K562 (cell line): ENCODE measurements around the gene MINDY4.

Experiments used
- FOXK2 ChIP-seq, 2 experiments: fragments of 450-650 bp; IDR thresholded peaks in 1 of 2; conservative IDR thresholded peaks in 1 of 2; 2 replicates each; pipeline ENCODE4 v1.6.1; 2016; ENCODE audit warnings: low read depth in 2 of 2, mild to moderate bottlenecking in 1 of 2
- SMC3 ChIP-seq: conservative IDR thresholded peaks from 2 replicates; pipeline ENCODE4 v1.6.1; 2011; ENCODE audit warnings: low read depth, low read length, improper control_type of control experiment; ENCODE audit not compliant: insufficient read depth
- ZNF23 ChIP-seq: fragments of 250-450 bp; sonication (Bioruptor Pico); IDR thresholded peaks from 2 replicates; pipeline ENCODE4 v1.4.0; 2020; ENCODE audit warnings: mild to moderate bottlenecking
- TF ChIP-seq, protein P1 (sequence below): sonication (generic); formaldehyde crosslinking; IDR thresholded peaks from 2 replicates; pipeline ENCODE4 v1.8.1; 2023; ENCODE audit warnings: mild to moderate bottlenecking, missing genetic modification reagents
- TF ChIP-seq, protein P2 (sequence below): fragments of 250-450 bp; sonication (Bioruptor Pico); IDR thresholded peaks from 2 replicates; pipeline ENCODE4 v1.5.1; 2021; ENCODE audit warnings: mild to moderate bottlenecking

DNA sequence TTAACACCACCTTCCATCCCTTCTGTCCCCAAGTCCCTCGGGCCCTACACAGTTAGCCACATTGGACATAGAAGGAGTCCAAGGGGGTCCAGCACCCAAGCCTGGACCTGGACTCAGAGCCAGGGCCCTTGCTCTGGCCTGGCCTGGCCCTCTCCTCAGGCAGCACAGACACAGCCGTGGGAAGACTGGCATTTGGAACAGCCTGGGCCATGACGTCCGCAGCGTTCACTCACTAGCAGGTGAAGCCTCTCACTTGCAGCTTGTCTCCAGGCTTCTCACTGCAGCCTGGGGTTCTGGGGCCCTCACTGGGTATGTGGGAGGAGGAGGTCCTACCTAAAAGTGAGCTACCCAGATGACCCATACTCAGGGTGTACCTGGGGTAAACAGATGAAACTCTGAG, 106.8 kb downstream of the MINDY4 start:
- TF ChIP-seq ZNF23 (CRISPR knock-in tag) (no peak), FOXK2 (conservative IDR thresholded peaks at IDR 0.05 in 1 of 2, IDR thresholded peaks at IDR 0.05 in 1 of 2; ENCODE audit: low read depth in 2 of 2) (no peak), SMC3 (no peak)
- TF ChIP-seq, protein P1, sequence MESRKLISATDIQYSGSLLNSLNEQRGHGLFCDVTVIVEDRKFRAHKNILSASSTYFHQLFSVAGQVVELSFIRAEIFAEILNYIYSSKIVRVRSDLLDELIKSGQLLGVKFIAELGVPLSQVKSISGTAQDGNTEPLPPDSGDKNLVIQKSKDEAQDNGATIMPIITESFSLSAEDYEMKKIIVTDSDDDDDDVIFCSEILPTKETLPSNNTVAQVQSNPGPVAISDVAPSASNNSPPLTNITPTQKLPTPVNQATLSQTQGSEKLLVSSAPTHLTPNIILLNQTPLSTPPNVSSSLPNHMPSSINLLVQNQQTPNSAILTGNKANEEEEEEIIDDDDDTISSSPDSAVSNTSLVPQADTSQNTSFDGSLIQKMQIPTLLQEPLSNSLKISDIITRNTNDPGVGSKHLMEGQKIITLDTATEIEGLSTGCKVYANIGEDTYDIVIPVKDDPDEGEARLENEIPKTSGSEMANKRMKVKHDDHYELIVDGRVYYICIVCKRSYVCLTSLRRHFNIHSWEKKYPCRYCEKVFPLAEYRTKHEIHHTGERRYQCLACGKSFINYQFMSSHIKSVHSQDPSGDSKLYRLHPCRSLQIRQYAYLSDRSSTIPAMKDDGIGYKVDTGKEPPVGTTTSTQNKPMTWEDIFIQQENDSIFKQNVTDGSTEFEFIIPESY = no peak
- TF ChIP-seq, protein P2, sequence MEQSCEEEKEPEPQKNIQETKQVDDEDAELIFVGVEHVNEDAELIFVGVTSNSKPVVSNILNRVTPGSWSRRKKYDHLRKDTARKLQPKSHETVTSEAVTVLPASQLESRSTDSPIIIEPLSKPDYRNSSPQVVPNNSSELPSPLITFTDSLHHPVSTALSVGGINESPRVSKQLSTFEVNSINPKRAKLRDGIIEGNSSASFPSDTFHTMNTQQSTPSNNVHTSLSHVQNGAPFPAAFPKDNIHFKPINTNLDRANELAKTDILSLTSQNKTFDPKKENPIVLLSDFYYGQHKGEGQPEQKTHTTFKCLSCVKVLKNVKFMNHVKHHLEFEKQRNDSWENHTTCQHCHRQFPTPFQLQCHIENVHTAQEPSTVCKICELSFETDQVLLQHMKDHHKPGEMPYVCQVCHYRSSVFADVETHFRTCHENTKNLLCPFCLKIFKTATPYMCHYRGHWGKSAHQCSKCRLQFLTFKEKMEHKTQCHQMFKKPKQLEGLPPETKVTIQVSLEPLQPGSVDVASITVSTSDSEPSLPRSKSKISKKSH (CRISPR knock-in tag) = no peak
